Stomach (tissue), 9 donors: ENCODE data around the gene BID. TPM values are rescaled to one million over a fixed set of nuclear protein-coding genes. Genes with fewer than 3 reads are reported as not detected.
A peak's percentile ranks its signal among the peaks of the same experiment; 100 is the strongest.

Experiments used
- DNase-seq, 2 donors: peaks; one replicate each; pipeline versions ENCODE4 v3.0.0 to v3.0.0-alpha.2; 2013 to 2019
- H3K27ac ChIP-seq, 5 donors: fragments of 200-600 bp in 4 of 5; sonication (generic) in 4 of 5; one replicate each; pipeline ENCODE4 v1.5.1; 2013 to 2019; ENCODE audit warnings: mild to moderate bottlenecking in 1 of 5, moderate library complexity in 1 of 5
- H3K27me3 ChIP-seq, 3 donors: fragments of 200-600 bp; sonication (generic); one replicate each; pipeline ENCODE4 v1.5.1; 2017 to 2019; ENCODE audit warnings: mixed run types in 1 of 3
- H3K36me3 ChIP-seq, 4 donors: fragments of 200-600 bp; sonication (generic); 1 replicate in 3 of 4; 2 replicates in 1 of 4; pipeline ENCODE4 v1.5.1; 2016 to 2019
- H3K4me1 ChIP-seq, 4 donors: fragments of 200-600 bp; sonication (generic); one replicate each; pipeline ENCODE4 v1.5.1; 2016 to 2019
- H3K4me3 ChIP-seq, 4 donors: fragments of 200-600 bp; sonication (generic) in 3 of 4; one replicate each; pipeline ENCODE4 v1.5.1; 2016 to 2019; ENCODE audit warnings: mild to moderate bottlenecking in 1 of 4
- H3K9me3 ChIP-seq, 4 donors: fragments of 200-600 bp; sonication (generic); one replicate each; pipeline ENCODE4 v1.5.1; 2016 to 2019
- EP300 ChIP-seq: sonication (generic); formaldehyde crosslinking; IDR thresholded peaks from one replicate; pipeline ENCODE4 v1.6.1; 2017; ENCODE audit warnings: antibody characterized with exemption
- POLR2A ChIP-seq, 4 donors: fragments of 450-650 bp; IDR thresholded peaks; one replicate each; pipeline ENCODE4 v1.6.1; 2016; ENCODE audit warnings: antibody characterized with exemption in 4 of 4, control low read depth in 2 of 4, mild to moderate bottlenecking in 1 of 4, moderate library complexity in 1 of 4
- POLR2AphosphoS5 ChIP-seq, 3 donors: sonication (generic); formaldehyde crosslinking; IDR thresholded peaks; one replicate each; pipeline ENCODE4 v1.6.1; 2016; ENCODE audit warnings: antibody characterized with exemption in 3 of 3
- WGBS, 5 donors: extraction: QIAGEN DNeasy Blood & Tissue Kit in 3 of 5; methylation state at CpG; one replicate each; pipeline versions ENCODE4 v1.1.5 to v1.1.7; 2013 to 2018; 5-methylcytosine and 5-hydroxymethylcytosine counted together
- intact Hi-C: fragments of 100-400 bp; cut with DNase I; formaldehyde crosslinking; loops from one replicate; pipeline ENCODE4 v1.15.1; 2023; ENCODE audit warnings: low total_unique reads
- polyA plus RNA-seq, 3 donors: library from polyadenylated mRNA; stranded (reverse); fragments of 200-250 nt; gene quantifications; one replicate each; pipeline ENCODE4 v1.2.3, GENCODE V29; 2013
- total RNA-seq, 5 donors: library from RNA; depleted of rRNA; stranded (reverse); fragments of >200 nt; gene quantifications; one replicate each; pipeline versions ENCODE4 v1.1.0 to v1.2.3, GENCODE V29; 2014 to 2016
- TF ChIP-seq, protein P1 (sequence below), 7 experiments: fragments of 450-650 bp in 4 of 7; fragments of 200-600 bp in 3 of 7; sonication (generic) in 3 of 7; IDR thresholded peaks; one replicate each; pipeline ENCODE4 v1.5.1; 2016 to 2019; ENCODE audit warnings: antibody characterized with exemption in 7 of 7, control low read depth in 2 of 7, mild to moderate bottlenecking in 1 of 7
- donor health status: healthy with polysubstance abuse.
- donor health status: Bipolar disorder and iron deficiency.
- donor health status: healthy.

Gene BID
- total and polyA plus RNA-seq, 8 donors = 1.2 to 50.9 (median 19.7) TPM

DNA sequence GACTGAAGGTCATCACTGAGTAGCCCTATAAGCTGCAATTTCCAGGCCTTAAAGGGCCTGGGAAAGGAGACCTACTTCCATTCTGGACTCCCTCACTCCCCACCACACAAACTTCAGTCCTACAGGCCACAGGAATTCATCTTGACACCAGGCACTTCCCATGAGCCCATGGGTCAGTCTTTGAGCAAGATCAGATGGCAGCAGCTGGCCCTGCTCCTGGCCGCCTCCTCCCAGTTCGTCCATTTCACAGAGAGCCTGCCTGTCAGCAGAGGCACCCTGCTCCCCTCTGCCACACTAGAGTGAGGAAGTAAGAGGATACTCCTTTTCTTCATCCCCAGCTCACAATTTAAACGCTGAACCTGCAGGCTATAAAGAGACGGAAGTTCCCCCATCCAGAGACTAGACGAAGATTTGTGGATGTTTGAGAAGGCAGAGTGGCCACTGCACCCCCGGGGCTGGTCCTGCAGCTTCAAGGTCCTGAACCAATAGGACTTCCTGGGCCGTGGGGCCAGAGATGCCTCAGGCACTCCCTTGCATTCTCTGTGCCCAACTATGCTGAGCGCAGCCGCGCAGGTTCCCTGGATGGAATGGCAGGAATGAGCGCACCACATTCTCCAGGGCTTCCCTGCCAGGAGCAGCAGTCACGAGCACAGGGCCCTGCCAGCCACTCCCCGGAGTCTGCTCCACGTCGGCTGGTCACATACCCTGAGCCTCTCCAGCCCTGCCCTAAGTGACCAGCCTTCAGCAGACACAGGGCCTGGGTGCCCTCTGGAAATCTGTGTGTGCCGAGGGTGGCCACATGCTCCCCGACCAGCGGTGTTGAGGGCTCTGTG, 33.5 kb upstream of the BID start:
- Histone ChIP-seq H3K27me3 (no peaks in the 10 kb centered on the region), H3K4me1 (peaks cover 3 to 23% (median 7%) of the 10 kb centered on the region in 4 donors), H3K9me3 (no peaks in the 10 kb centered on the region), H3K27ac (peak overlapping the region in 1 of 5 donors; percentile 26), H3K4me3 (no peak overlapping the region), H3K36me3 (peaks cover 37 to 95% (median 94%) of the 10 kb centered on the region in 4 donors)
- 62 to 81% (median 73%) methylated on average over 15 to 18 of the region's 18 CpGs for WGBS, 5 donors
- peak in 1 of 2 donors; percentile 32 for DNase-seq
- TF ChIP-seq POLR2A (IDR thresholded peaks at IDR 0.05) (no peak), EP300 (no peak), POLR2AphosphoS5 (IDR thresholded peaks at IDR 0.05) (no peak)
- TF ChIP-seq, protein P1, sequence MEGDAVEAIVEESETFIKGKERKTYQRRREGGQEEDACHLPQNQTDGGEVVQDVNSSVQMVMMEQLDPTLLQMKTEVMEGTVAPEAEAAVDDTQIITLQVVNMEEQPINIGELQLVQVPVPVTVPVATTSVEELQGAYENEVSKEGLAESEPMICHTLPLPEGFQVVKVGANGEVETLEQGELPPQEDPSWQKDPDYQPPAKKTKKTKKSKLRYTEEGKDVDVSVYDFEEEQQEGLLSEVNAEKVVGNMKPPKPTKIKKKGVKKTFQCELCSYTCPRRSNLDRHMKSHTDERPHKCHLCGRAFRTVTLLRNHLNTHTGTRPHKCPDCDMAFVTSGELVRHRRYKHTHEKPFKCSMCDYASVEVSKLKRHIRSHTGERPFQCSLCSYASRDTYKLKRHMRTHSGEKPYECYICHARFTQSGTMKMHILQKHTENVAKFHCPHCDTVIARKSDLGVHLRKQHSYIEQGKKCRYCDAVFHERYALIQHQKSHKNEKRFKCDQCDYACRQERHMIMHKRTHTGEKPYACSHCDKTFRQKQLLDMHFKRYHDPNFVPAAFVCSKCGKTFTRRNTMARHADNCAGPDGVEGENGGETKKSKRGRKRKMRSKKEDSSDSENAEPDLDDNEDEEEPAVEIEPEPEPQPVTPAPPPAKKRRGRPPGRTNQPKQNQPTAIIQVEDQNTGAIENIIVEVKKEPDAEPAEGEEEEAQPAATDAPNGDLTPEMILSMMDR (IDR thresholded peaks at IDR 0.05) = no peak
- intact Hi-C loops = no loop called here

DNA sequence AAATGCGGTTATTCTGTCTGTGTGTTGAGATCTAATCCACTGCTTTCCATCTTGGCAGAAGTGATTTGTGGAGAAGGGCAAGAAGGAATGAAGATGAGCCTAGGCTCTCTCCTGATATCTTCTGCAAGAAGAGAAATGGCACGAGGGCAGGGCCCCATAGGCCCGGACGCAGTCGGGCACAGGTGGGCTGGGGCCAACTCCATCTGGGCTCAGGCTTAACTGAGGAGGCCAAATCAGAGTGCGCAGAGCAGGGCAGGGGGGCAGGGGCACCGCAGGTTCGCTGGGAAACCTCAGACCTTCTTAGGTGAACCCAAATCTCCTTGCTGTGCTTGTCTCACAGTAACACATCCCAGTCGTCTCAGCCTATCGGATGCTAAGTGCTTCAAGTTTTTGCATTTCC, 32.8 kb upstream of the BID start:
- no peak for DNase-seq
- TF ChIP-seq POLR2A (IDR thresholded peaks at IDR 0.05) = no peak
- TF ChIP-seq, protein P1 (IDR thresholded peaks at IDR 0.05) = no peak
- TF ChIP-seq EP300 = no peak
- TF ChIP-seq POLR2AphosphoS5 (IDR thresholded peaks at IDR 0.05) = no peak
- Histone ChIP-seq H3K4me1 (peaks cover 3 to 23% (median 7%) of the 10 kb centered on the region in 4 donors), H3K4me3 (no peak overlapping the region), H3K9me3 (no peaks in the 10 kb centered on the region), H3K27ac (peak overlapping the region in 2 of 5 donors; percentile 18 to 26), H3K36me3 (peaks cover 35 to 93% (median 88%) of the 10 kb centered on the region in 4 donors), H3K27me3 (no peaks in the 10 kb centered on the region)
- 91 to 98% (median 95%) methylated on average over 10 of the region's 10 CpGs for WGBS, 5 donors
- intact Hi-C loops = no loop called here

DNA sequence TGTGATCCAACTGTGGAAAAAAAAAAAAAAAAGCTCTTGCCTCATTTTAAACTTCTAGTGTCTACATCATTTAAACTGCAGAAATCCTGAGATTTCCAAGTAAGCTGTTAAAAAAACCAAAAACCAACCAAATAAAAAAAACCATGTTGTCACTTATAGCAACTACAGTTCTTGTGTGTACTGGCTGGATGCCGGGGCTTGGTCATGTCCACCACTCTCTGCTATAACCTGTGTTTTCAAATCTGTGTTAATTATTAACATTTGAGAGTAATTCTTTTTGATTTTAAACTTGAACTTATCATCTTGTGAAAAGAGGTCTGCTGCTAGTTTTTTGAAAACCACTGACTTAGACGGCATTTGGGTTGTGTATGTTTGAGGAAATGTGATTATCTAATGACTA, 32.2 kb upstream of the BID start:
- no peak overlapping the region for H3K4me3 ChIP-seq
- TF ChIP-seq, protein P1 (IDR thresholded peaks at IDR 0.05) = no peak
- TF ChIP-seq EP300 = no peak
- TF ChIP-seq POLR2AphosphoS5 (IDR thresholded peaks at IDR 0.05) = no peak
- no peak for TF ChIP-seq POLR2A (IDR thresholded peaks at IDR 0.05)
- intact Hi-C loops = no loop called here
- no peaks in the 10 kb centered on the region for H3K27me3 ChIP-seq
- H3K36me3 ChIP-seq = peaks cover 32 to 87% (median 81%) of the 10 kb centered on the region in 4 donors
- 16 to 53% (median 34%) methylated on average over 2 of the region's 2 CpGs for WGBS, 5 donors
- H3K4me1 ChIP-seq = peaks cover 3 to 23% (median 7%) of the 10 kb centered on the region in 4 donors
- peak overlapping the region in 2 of 5 donors; percentile 18 to 34 for H3K27ac ChIP-seq
- H3K9me3 ChIP-seq = no peaks in the 10 kb centered on the region
- DNase-seq = peak; percentile 49 to 62

DNA sequence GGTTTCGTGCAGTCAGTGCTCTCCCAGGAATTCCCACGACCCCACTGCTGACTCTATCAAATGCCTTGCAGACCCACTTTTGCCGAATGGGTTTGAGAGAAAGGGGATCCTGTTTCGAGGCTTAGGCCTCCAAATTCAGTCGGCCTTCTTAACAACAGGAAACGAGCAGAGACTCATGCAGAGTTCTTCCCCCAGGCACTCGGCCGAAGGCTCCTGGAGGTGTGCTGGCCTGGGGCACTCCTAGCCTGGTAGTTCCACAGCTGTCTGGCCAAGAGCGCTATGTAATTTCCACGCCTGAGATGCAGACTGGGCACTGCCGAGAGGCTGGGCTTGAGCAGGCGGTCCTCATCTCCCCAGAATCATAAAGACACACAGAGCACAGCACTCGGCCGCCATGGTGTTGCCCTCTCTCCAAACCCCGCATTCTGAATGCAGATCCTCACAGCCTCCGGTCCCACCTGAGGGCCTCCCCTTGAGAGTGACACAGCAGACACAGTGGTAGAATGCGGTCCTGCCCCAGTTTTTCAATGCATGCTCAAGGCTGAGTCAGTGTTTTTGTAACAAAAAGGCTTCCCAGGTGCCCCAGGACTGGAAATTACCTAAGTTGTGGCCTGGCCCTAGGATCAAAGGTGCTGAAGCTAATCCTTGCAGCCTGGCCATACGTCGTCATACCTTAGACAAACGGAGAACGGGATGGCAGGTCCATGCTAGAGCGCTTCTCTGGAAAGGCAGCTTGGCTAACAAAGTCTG, 30.2 kb upstream of the BID start:
- TF ChIP-seq, protein P1 (IDR thresholded peaks at IDR 0.05) = no peak
- TF ChIP-seq POLR2A (IDR thresholded peaks at IDR 0.05) (no peak), POLR2AphosphoS5 (IDR thresholded peaks at IDR 0.05) (no peak)
- 89 to 94% (median 91%) methylated on average over 19 to 22 of the region's 22 CpGs for WGBS, 5 donors

More for the DNA sequence above, 30.2 kb upstream of the BID start:
- H3K27me3 ChIP-seq = no peaks in the 10 kb centered on the region
- H3K36me3 ChIP-seq = peaks cover 32 to 68% (median 64%) of the 10 kb centered on the region in 4 donors
- no peak for DNase-seq
- H3K4me1 ChIP-seq = peaks cover 3 to 23% (median 7%) of the 10 kb centered on the region in 4 donors
- H3K27ac ChIP-seq = no peak overlapping the region
- intact Hi-C loops = no loop called here
- no peaks in the 10 kb centered on the region for H3K9me3 ChIP-seq
- no peak overlapping the region for H3K4me3 ChIP-seq
